ENCODE data around the gene KIF2A. TPM values are rescaled to one million over a fixed set of nuclear protein-coding genes. Genes with fewer than 3 reads are reported as not detected.
A peak's percentile ranks its signal among the peaks of the same experiment; 100 is the strongest.

KIF2A gene
- total and polyA plus RNA-seq, 7 donors: 1.4 to 10.6 (median 8.4) TPM

DNA sequence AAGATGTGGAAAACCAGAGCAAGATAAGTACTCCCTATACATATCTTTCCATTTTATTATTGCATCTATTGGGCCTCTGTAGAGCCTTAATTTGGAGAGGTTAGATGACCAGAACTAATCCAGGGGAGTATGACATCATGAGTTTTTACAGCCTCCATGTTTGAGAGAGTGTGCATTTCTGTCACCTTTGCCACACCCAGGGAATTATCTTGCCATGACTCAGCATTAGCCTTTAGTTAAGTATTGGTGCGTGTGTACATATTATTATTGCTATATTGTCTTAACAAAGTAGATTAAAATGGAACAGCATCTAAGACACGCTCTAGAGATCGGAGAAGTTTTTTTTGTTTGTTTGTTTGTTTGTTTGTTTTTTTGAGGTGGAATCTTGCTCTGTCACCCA, 70.1 kb downstream of the KIF2A start:
- no peaks in the 10 kb centered on the region for H3K9me3 ChIP-seq
- H3K36me3 ChIP-seq (ENCODE audit: insufficient read depth in 1 of 2, low read depth in 1 of 2): peaks cover 3 to 77% of the 10 kb centered on the region in 2 donors
- 98% methylated on average over 3 of the region's 3 CpGs for WGBS, 3 donors

GRCh38 chr5:62385131-62385530, 79.1 kb downstream of the KIF2A start:
- ATAC-seq (no peak), DNase-seq (no peak)
- no peak overlapping the region for H3K4me3 ChIP-seq
- TF ChIP-seq, protein P1, sequence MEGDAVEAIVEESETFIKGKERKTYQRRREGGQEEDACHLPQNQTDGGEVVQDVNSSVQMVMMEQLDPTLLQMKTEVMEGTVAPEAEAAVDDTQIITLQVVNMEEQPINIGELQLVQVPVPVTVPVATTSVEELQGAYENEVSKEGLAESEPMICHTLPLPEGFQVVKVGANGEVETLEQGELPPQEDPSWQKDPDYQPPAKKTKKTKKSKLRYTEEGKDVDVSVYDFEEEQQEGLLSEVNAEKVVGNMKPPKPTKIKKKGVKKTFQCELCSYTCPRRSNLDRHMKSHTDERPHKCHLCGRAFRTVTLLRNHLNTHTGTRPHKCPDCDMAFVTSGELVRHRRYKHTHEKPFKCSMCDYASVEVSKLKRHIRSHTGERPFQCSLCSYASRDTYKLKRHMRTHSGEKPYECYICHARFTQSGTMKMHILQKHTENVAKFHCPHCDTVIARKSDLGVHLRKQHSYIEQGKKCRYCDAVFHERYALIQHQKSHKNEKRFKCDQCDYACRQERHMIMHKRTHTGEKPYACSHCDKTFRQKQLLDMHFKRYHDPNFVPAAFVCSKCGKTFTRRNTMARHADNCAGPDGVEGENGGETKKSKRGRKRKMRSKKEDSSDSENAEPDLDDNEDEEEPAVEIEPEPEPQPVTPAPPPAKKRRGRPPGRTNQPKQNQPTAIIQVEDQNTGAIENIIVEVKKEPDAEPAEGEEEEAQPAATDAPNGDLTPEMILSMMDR (IDR thresholded peaks at IDR 0.05): no peak
- H3K4me1 ChIP-seq: no peaks in the 10 kb centered on the region
- no peak overlapping the region for H3K27ac ChIP-seq
- H3K36me3 ChIP-seq (ENCODE audit: insufficient read depth in 1 of 2, low read depth in 1 of 2): peaks cover 11 to 95% of the 10 kb centered on the region in 2 donors
- H3K9me3 ChIP-seq: no peaks in the 10 kb centered on the region
- H3K27me3 ChIP-seq (ENCODE audit: insufficient read depth in 3 of 3, low read length in 2 of 3): no peaks in the 10 kb centered on the region
- WGBS, 3 donors: 84 to 87% (median 87%) methylated on average over 4 of the region's 4 CpGs
- intact Hi-C loops (cut with DNase I): no loop called here

More for the DNA sequence above, 70.1 kb downstream of the KIF2A start:
- intact Hi-C loops (cut with DNase I): no loop called here
- ATAC-seq (no peak), DNase-seq (no peak)
- Histone ChIP-seq H3K27ac (no peak overlapping the region), H3K4me3 (no peak overlapping the region), H3K27me3 (ENCODE audit: insufficient read depth in 3 of 3, low read length in 2 of 3) (no peaks in the 10 kb centered on the region), H3K4me1 (no peaks in the 10 kb centered on the region)
- TF ChIP-seq, protein P1 (IDR thresholded peaks at IDR 0.05): no peak

- Histone ChIP-seq H3K27me3 (ENCODE audit: insufficient read depth in 3 of 3, low read length in 2 of 3) (no peaks in the 10 kb centered on the region), H3K36me3 (ENCODE audit: insufficient read depth in 1 of 2, low read depth in 1 of 2) (peaks cover 13 to 95% of the 10 kb centered on the region in 2 donors), H3K4me3 (no peak overlapping the region), H3K27ac (no peak overlapping the region), H3K9me3 (no peaks in the 10 kb centered on the region), H3K4me1 (no peaks in the 10 kb centered on the region)
- WGBS, 3 donors: 91 to 95% (median 92%) methylated on average over 2 of the region's 2 CpGs
- intact Hi-C loops (cut with DNase I): no loop called here
- DNase-seq (no peak), ATAC-seq (no peak)
- TF ChIP-seq, protein P1 (IDR thresholded peaks at IDR 0.05): no peak
Measured at GRCh38 chr5:62385816-62386400, 79.9 kb downstream of the KIF2A start.

DNA sequence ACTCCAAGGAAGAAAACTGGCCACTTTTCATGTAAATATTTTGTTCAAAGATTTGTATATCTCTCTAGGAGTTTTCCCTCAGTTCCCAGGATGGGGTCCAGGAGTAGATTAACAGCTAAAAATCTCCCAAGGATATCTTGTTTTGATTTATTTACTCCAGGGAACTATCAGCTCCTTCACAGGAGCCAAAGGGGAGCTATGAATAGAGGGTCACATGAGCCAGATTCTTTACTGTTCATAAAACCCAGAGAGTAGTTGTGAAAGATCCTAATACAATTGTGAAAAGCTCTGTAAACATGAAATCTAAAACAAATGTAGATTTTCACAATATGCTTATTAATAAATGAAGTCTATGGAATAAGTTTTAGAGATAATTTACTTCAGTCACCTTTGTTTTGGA, 80.8 kb downstream of the KIF2A start:
- intact Hi-C loops (cut with DNase I): no loop called here

More for the DNA sequence above, 80.8 kb downstream of the KIF2A start:
- H3K27ac ChIP-seq: no peak overlapping the region
- H3K36me3 ChIP-seq (ENCODE audit: insufficient read depth in 1 of 2, low read depth in 1 of 2): peaks cover 11 to 95% of the 10 kb centered on the region in 2 donors
- TF ChIP-seq, protein P1 (IDR thresholded peaks at IDR 0.05): no peak
- no peaks in the 10 kb centered on the region for H3K27me3 ChIP-seq (ENCODE audit: insufficient read depth in 3 of 3, low read length in 2 of 3)
- ATAC-seq: peak in 2 of 4 donors; percentile 56 to 85
- H3K4me1 ChIP-seq: no peaks in the 10 kb centered on the region
- DNase-seq: no peak
- H3K4me3 ChIP-seq: no peak overlapping the region
- no peaks in the 10 kb centered on the region for H3K9me3 ChIP-seq
